Pons (tissue), 1 donor: ENCODE results near the gene SPATA2.
"Not testable (repeated sequence)": the region's sequence is repeated elsewhere in the genome, so short reads cannot be mapped to it uniquely, and the experiment has no call there.

Experiments used
- DNase-seq: peaks from one replicate; pipeline ENCODE4 v3.0.0-alpha.2; 2016; ENCODE audit warnings: low spot score

SPATA2 gene

DNA sequence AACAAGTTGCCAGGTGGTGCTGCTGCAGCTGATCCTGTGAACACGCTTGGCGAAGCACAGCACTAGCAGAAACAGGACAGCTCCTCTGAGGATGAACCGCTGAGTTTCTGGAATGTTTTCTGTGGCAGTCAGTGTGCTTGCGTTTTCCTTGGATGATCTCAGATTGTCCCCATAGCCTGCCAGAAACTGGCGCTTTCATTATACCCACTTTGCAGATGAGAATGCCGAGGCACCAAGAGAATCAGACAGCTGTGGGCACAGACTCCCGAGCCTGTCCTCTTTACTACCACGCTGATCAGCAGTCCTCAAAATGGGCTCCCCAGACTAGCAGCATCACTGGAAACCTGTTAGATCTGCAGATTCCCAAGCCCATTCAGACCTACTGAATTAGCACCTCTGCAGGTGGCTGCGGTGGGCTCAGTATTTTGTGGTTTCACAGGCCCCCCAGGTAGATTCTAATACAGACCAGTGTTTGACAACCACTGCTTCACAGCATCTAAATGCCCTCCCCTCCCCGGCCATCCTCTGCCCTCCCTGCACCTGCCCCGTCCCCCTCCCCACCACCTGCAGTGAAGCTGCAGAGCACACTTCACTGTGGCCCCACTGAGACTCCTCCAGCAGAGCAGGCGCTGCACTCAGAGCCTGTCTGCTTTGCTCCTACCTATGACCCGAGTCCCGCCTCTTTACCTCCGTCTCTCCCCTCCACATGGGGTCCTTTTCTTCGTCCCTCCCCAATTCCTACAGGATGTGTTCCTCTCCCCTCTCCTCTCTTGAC lies 29.6 kb downstream of the SPATA2 start:
- no peak for DNase-seq

DNA sequence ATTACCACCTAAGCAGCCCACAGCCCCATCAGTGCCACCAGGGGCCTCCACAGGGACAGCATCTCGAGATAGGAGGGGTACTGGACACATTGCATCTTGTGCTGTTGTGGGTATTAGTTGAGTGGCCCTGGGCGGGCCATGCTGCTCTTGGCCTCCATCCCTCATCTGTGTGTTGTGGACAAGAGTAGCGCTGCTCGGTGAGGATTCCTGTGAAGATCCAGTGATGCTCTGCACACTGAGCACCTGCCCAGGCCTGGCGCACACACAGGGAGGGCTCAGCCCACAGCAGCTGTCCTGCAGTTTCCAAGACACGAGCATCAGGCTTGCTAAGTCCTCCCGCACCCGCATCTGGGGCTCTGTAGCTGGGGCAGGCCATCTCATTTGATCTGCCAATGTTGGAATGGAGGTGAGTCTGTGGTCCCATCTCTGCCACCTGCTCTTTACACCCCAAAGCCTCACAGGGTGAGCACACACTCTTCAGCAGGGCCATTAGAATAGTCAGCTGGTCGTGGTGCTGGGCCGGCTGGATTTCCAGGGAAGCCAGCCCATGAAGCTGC lies 32.0 kb downstream of the SPATA2 start:
- no peak for DNase-seq

DNA sequence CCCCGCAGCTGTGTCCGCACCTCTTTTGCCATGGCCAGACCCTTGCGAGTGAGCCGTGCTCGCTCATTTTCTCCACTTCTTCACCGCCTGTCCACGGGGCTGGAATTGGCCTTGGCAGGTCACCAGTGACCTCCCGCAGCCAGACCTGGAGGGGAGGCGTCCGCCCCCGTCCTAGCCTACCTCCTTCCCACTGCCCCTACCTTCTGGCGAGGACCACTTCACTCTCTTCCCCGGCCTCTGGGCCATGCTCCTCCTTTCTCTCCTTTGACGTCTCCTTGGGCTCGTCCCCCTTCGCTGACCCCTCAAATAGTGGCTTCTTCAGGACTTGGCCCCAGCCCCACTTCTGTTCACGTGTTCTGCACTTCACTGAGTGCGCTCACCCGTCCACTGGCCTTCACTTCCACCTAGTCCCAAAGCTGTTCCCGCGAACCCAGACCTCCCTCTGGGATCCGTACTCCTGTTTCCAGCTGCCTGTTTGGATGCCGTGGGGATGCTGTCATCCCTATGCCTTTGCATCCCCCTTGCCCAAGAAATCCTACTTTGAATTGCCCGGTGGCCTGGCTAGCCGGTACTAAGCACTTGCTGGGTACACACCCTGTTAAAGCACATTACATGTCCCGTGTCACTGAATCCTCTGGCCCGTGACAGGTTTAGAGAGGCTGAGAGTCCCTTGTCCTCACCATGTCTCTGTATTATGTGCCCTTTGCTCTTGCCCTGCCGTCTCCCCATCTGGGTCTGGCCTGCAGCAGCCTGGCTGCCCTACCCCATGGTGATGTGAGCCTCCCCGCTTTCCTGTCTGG lies 33.0 kb downstream of the SPATA2 start:
- no peak for DNase-seq

DNA sequence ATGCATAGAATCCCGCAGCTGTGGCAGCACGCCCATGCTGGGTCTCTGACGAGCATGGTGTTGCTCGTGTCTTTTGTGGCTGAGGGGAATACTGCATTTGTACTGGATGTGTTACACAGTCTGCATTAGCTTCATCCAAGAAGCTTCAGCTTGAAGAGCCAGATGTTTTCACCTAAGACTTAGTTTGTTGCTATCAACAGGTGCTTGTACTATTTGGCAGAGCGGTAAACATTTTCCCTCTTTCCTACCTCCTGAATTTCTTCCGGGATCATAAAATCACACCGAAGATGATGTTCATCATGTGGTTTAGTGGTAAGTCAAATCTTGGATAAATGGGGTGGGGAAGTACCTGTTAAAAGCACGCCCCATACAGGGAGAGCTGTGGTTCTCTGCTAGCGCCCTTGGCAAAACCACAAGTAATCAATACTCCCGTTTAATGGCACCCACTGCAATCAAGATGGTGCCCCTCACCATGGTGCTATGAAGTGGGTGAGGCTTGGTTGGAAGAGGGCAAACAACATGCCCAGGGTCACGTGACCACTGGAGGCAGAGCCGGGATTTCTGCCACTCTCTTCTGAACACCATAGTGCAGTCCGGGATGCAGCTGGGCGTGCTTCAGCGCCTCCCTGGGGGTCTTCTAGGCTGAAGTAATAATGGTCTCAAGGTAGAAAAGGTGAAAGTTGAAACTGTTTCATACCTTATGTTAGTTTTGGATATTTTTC lies 34.4 kb downstream of the SPATA2 start:
- DNase-seq: no peak

DNA sequence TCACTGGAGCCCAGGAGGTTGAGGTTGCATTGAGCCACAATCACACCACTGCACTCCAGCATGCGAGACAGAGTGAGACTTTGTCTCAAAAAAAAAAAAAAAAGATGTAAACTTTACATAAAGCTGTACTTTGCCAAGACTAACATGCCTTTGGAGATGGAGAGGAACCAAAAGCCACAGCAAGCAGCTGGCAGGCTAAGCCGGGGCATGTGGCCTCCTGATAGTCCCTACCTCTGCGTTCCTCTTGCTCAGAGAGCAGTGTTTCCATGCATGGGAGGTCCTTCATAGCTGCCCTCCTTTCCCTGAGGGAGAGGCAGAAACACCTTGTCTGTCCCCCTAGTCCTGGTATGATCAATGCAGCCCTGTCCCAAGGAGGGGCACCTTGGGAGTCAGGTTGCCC lies 35.2 kb downstream of the SPATA2 start:
- no peak for DNase-seq

DNA sequence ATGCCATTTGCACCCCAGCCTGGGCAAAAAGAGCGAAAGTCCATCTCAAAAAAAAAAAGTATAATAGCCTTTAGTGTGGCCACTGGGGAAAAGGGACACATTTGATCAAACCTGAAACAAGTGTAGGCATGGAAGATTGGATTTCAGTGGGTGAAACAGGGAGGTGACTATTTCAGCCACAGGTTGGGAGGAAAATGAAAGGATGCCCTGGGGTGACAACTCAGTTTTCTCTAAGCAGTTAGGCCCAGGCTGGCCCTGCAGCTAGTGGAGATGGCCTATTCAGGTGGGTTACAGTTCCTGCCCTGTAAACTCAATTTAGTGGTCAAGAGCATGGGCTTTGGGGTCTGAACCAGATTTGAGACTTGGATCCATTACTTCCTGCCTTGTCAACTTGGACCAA lies 36.4 kb downstream of the SPATA2 start:
- no peak for DNase-seq

DNA sequence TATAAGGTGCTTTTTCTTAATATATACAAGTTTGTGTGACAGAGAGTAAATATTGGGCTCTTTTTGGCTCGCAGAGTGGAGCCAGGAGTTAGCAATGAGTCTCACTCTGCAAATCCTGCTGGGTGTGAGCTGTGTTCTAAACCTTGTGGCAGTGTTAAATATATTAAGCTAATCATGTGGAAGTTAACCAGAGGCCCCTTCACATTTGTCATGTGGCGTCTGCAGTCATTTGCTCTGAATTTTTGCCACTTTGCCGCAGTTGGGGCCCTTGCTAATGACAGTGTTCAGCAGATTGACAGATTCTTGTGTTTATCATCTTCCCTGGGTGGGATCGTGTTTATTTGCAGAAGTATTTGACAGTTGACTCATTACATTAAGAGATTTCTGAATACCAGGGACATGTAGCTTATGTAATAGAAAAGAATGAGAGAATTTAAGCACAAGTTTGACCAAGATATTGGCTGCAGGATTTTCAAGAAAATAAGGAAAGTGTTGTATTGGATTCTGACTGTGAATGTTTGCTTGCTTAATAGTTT lies 37.9 kb downstream of the SPATA2 start:
- DNase-seq: no peak

DNA sequence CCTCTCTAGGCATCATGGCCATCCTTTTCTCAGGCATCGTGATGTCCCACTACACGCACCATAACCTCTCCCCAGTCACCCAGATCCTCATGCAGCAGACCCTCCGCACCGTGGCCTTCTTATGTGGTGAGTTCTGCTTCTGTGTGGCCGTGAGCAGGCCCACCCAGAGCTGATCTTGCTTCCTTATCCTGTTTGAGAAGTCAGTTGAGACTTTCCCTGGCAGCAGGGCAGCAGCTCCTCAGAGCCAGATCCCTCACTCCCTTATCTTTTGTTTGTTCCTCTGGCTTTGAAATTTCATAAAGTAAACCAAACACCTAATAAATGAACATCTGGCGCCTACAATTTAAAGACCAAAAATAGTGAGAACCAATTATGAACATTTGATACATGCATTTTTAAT lies 40.6 kb downstream of the SPATA2 start:
- DNase-seq: no peak

DNA sequence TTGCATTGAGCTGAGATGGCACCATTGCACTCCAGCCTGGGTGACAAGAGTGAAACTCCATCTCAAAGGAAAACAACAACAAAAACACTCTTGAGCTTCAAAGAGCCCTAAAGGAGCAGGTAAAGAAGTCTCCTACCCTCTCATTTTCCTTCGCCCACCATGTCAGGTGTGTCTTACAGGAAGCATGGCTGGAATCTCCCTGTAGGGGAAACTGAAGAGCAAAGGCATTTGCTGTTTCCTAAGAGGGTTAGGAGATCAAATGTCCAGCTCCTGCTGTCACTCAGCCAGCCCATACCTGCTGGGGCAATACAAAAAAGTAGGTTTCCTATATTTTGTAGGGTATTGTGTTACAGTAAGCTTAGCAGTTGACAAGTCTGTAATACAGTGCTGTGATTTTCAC lies 43.3 kb downstream of the SPATA2 start:
- DNase-seq: no peak

DNA sequence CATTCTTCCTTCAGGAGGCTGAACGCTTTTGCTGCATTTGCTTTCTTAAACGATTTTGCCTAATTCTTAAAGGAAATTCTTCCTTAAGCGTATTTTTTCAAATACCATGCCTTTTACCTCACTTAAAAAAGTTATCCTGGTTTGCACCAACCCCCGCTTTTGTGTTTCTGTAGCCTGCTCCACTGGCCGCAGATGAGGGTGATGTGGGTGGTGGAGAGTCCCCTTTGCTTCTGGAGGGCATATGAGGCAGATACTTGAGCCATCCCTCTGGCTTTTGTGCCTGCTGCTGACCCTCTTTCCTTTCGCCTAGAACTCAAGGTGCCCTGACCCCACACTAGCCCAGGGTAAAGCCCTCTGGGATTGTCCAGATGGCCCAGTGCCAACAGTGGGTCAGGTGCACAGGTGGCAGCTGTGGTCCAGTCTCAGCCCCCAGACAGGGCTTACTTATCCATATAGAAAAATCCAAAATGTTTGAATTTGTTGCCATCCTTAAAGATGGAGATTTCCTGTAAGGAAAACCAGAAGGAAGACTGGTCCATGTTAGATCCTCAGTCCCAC lies 43.9 kb downstream of the SPATA2 start:
- DNase-seq: no peak

DNA sequence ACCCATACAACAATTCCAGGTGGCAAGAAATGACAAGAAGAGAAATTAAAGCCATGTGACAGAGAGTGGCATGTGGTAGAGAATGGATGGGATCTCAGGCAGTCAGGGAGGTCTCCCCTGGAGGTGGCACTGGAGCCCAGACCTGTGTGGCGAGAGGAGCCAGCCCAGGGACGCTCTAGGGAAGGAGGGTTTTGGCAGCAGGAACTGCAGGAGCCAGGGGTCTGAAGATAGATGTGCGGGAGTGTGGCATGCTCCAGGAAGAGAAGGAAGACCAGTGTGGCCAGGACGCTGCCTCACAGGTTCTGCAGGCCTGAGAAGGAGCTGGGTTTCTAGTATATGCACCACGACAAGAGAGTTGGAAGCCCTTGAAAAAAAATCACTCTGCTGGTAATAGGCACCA lies 45.1 kb downstream of the SPATA2 start:
- no peak for DNase-seq

DNA sequence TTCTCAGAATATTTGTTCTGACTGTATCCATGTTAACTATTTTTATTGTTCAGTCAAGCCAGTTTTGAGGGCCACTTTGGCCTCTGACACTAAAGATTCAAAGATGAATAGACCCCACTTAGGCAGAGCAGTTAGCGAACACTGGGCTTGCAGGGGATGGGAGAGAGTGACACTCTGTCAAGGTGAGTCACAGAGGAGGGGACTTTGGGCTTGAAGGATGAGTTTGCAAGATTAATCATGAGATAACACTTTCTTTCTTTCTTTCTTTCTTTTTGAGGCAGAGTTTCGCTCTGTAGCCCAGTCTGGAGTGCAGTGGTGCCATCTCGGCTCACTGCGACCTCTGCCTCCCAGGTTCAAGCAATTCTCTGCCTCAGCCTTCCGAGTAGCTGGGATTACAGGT lies 46.4 kb downstream of the SPATA2 start:
- DNase-seq: no peak

DNA sequence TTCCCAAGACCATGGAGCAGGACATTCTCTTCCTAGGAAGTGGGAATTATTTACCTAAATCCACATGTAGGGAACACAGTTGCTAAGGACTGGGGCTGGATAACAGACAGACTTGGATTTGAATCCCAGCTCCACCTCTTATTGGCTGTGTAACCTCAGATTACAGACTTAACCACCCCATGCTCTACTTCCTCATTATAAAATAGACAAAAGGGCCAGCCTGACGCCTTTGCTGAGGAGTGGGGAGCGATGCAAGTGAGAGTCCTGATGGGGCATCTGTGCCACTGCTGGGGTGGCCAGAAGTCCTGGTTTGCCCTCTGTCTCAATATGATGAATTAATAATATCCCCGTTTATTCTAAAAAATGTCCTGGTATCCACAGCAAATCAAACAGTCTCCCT lies 46.8 kb downstream of the SPATA2 start:
- no peak for DNase-seq

DNA sequence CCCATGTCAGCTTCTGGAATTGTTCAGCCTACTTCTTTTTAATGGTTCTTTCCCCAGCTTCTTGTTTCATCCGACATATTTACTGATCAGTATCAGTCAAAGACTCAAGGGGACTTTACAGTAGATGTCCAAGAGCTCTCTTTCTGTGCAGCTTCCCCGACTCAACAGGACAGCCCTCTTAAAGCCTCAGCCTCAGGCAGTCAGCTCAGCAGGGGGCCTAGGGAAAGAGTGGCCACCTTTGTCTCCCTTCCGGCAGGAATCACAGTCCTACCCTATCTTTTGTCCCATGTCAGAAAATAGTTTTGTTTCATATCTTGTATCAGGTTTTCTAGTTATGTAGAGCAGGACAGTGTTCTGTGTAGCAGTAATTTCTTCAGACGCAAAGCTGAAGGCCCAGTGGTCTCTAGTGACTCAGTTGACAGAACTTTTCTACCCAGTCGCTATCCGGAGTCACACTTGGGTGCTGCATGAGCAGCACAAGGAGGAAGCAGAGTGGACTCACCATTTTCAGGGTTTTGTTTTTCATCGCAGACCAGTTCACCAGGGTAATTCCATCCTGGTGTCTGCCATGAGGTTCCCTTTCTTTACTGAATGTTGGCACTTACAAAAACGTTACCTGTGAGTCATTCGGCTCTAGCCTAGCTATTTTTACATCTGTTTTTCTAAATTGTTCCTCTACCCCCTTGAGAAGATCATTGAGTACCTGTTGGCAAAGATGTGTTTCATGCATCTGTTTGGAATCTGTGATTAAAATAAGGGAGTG lies 47.7 kb downstream of the SPATA2 start:
- DNase-seq: no peak

DNA sequence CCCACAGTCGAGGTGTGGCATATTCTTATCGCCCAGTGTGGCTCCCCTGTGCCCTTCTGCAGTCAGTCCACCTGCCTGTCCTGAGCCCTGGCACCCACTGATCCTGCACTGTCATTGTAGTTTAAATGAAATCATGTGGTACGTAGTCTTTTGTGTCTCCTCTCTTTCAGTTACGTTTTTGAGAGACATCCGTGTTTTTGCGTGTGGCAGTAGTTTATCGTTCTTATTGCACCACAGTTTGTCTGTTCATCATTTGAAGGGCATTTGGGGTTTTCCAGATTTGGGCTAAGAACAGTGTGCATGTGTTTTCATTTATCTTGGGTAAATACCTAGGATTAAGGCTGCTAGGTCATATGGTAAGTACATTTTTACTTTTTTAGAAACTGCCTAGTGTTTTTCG lies 49.3 kb downstream of the SPATA2 start:
- no peak for DNase-seq

DNA sequence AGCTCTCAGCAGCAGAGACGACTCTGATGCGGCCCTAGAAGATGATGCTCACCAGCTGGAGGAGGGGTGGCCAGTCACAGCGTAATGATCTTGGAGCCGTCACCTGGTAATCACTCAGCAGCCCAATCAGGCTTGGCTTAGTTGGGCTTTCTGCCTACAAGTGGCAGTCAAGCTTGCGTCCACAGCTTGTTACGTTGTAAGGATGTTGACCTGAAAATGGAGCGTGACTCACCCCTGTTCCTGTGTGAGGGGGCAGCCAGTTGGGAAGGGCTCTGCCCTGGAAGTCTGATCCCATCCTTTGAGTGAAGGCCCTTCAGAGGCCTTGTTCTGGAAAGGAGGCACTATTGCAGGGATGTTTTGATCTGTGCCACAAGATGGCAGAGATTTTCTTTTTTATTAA lies 49.8 kb downstream of the SPATA2 start:
- DNase-seq: no peak

DNA sequence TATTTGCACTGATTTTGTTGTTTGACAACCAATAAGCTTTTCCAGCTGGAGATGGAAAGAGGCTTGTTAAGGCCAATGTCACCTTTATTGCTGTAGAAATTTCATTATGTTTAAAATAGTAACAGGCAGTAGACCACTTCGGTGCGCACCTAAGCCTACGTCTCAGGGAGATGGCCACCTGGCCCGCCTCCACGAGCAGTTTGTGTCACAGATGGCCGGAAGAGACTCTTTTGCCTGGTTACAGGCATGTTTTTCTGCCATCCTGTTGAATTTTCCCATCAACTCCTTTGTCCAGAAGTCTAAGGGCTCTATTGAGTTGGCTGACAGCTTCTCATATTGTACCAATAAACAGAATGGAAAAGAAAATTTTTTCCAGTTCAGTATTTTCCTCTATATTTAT lies 51.7 kb downstream of the SPATA2 start:
- DNase-seq: no peak

DNA sequence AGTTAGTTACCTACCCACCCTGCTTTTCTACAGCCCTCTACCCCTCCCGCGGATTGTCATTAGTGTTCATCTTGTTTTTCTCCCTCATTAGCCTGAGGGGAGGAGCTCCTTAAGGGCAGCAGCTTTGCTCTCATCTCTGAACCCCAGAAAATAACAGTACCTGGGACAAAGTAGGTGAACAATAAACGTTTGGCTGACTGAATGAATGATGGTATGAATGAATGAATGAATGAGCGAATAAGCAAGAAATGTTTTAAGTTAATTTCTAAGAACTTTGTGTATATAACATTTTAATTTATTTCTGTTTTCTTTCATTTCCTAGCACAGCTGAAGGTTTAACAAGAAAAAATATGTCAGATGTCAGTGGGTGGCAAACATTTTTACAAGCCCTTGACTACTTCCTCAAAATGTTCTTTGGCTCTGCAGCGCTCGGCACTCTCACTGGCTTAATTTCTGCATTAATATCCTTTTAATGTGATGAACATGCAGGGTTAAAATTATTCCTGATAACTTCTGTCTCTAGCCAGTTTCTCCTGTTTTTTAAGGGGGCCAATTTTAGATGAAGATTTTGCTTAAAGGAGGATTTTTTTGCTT lies 52.6 kb downstream of the SPATA2 start:
- DNase-seq: no peak

DNA sequence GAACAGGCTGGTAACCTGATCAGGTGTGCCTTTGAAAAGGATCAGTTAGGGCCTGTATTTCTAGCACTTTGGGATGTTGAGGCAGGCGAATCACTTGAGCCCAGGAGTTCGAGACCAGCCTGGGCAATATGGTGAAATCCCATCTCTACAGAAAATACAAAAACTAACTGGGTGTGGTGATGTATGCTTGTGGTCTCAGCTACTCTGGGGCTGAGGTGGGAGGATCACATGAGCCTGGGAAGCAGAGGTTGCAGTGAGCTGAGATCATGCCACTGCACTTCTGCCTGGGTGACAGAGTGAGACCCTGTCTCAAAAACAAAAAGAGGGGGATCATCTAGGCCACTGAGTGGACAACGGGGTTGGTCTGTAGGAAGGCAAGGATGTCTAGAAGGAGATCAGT lies 54.1 kb downstream of the SPATA2 start:
- not testable (repeated sequence) for DNase-seq

DNA sequence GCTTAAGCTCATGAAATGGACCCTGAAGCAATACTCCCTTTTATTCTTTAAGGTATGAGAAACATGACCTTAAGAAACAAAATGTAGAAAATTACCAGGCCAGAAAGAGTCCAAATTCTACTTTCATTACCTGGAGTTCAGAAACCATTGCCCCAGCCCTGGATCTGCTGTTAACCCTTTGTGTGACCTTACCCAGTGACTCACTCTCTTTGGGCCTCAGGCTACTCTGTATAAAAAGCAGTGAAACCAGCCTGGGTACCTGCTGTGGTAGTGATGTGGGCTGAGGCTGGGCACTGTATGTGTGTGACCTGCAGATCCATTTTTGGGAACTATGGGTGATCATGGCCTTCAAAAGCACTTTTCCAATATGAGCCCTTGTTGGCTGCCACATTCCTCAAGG lies 55.5 kb downstream of the SPATA2 start:
- DNase-seq: no peak

DNA sequence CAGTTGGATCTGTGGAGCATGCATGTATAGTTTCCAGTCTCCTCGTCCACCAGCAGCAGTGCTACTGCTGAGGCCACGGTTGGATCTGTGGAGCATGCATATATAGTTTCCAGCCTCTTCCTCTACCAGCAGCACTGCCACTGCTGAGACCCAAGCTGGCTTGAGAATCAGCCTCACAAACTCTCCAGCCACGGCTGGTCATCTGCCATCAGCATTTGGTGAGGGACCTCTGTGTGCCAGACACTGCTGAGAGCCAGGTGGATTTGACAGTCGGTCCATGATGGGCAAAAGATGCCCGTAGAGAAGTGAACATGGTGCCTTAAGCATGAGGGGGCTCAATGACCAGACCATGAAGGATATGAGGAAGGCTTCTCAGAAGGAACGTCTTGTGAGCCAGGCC lies 56.3 kb downstream of the SPATA2 start:
- no peak for DNase-seq
